Activated CD8-positive, alpha-beta memory T cell treated with anti-CD3 and anti-CD28 coated beads, Interleukin-2, amount 50 U/mL, for 24 hours (primary cell): ENCODE results near the gene PIH1D2.
"Not testable (repeated sequence)": the region's sequence is repeated elsewhere in the genome, so short reads cannot be mapped to it uniquely, and the experiment has no call there.

Experiments
- DNase-seq: peaks from one replicate; pipeline ENCODE4 v3.0.0-alpha.2; 2020; ENCODE audit errors: extremely low read depth

PIH1D2 gene

GRCh38 chr11:112073941-112074811, at the start of gene PIH1D2, which contains the start of gene NKAPD1:
Gene PIH1D2, minus strand, starts transcription at chr11:112074017. Its CDS starts 843 bp downstream, at chr11:112073174.
Gene NKAPD1, plus strand, starts transcription at chr11:112074299. Its CDS starts 1,276 bp downstream, at chr11:112075575.
- peak; percentile 63 for DNase-seq

- no peak for DNase-seq
These were observed 49.3 kb upstream of the PIH1D2 start for GRCh38 chr11:112123129-112123528.

- no peak for DNase-seq
These were observed 48.3 kb upstream of the PIH1D2 start for GRCh38 chr11:112121981-112122615.

- DNase-seq = no peak
These were observed 44.4 kb upstream of the PIH1D2 start for GRCh38 chr11:112118176-112118575.

GRCh38 chr11:112115386-112115785, 41.6 kb upstream of the PIH1D2 start:
- no peak for DNase-seq

GRCh38 chr11:112114460-112114859, 40.6 kb upstream of the PIH1D2 start:
- no peak for DNase-seq

- no peak for DNase-seq
These were observed 40.0 kb upstream of the PIH1D2 start for GRCh38 chr11:112113539-112114457.

- DNase-seq = no peak
These were observed 32.3 kb upstream of the PIH1D2 start for GRCh38 chr11:112106070-112106469.

GRCh38 chr11:112103446-112103845, 29.6 kb upstream of the PIH1D2 start:
- DNase-seq = no peak

- DNase-seq = no peak
These were observed 26.6 kb upstream of the PIH1D2 start for GRCh38 chr11:112100462-112100861.

GRCh38 chr11:112097734-112098528, 24.1 kb upstream of the PIH1D2 start:
- no peak for DNase-seq

GRCh38 chr11:112096194-112096593, 22.4 kb upstream of the PIH1D2 start:
- DNase-seq = no peak

GRCh38 chr11:112095302-112095701, 21.5 kb upstream of the PIH1D2 start:
- not testable (repeated sequence) for DNase-seq

- DNase-seq = no peak
These were observed 13.4 kb upstream of the PIH1D2 start for GRCh38 chr11:112087212-112087611.

- DNase-seq = peak; percentile 90
These were observed 12.8 kb upstream of the PIH1D2 start, which contains the start of the genes SDHD and TIMM8B for GRCh38 chr11:112086422-112087191. Gene SDHD, plus strand, starts transcription at chr11:112086873. Its CDS starts 35 bp downstream, at chr11:112086908. Gene TIMM8B, minus strand, starts transcription at chr11:112086756. Its CDS starts 33 bp downstream, at chr11:112086723.

GRCh38 chr11:112085822-112086421, 12.1 kb upstream of the PIH1D2 start:
- DNase-seq = no peak

GRCh38 chr11:112082729-112083128, 8.9 kb upstream of the PIH1D2 start:
- no peak for DNase-seq

GRCh38 chr11:112062923-112063322, 10.9 kb downstream of the PIH1D2 start:
- no peak for DNase-seq

GRCh38 chr11:112058103-112058502, 15.7 kb downstream of the PIH1D2 start:
- no peak for DNase-seq

- DNase-seq = no peak
These were observed 16.6 kb downstream of the PIH1D2 start for GRCh38 chr11:112057170-112057569.
